ENCODE measurements around the gene APOB.

Gene APOB

GRCh38 chr2:20983844-20984243, 60.0 kb downstream of the APOB start:
- no peak for DNase-seq (ENCODE audit: low read depth in 2 of 2, low spot score in 1 of 2)

GRCh38 chr2:20982861-20983260, 61.0 kb downstream of the APOB start:
- no peak for DNase-seq (ENCODE audit: low read depth in 2 of 2, low spot score in 1 of 2)

GRCh38 chr2:20977520-20978180, 66.2 kb downstream of the APOB start:
- no peak for DNase-seq (ENCODE audit: low read depth in 2 of 2, low spot score in 1 of 2)

GRCh38 chr2:20976527-20976926, 67.3 kb downstream of the APOB start:
- no peak for DNase-seq (ENCODE audit: low read depth in 2 of 2, low spot score in 1 of 2)

- DNase-seq (ENCODE audit: low read depth in 2 of 2, low spot score in 1 of 2): no peak
These were observed 70.9 kb downstream of the APOB start for GRCh38 chr2:20972792-20973565.

GRCh38 chr2:20972110-20972509, 71.8 kb downstream of the APOB start:
- DNase-seq (ENCODE audit: low read depth in 2 of 2, low spot score in 1 of 2): no peak

GRCh38 chr2:20970068-20970467, 73.8 kb downstream of the APOB start:
- no peak for DNase-seq (ENCODE audit: low read depth in 2 of 2, low spot score in 1 of 2)

- no peak for DNase-seq (ENCODE audit: low read depth in 2 of 2, low spot score in 1 of 2)
These were observed 77.7 kb downstream of the APOB start for GRCh38 chr2:20966061-20966595.

GRCh38 chr2:20965221-20965620, 78.7 kb downstream of the APOB start:
- no peak for DNase-seq (ENCODE audit: low read depth in 2 of 2, low spot score in 1 of 2)

GRCh38 chr2:20963867-20964266, 80.0 kb downstream of the APOB start:
- DNase-seq (ENCODE audit: low read depth in 2 of 2, low spot score in 1 of 2): no peak

GRCh38 chr2:20962939-20963557, 80.8 kb downstream of the APOB start:
- DNase-seq (ENCODE audit: low read depth in 2 of 2, low spot score in 1 of 2): peak; percentile 46 to 48

- no peak for DNase-seq (ENCODE audit: low read depth in 2 of 2, low spot score in 1 of 2)
These were observed 82.0 kb downstream of the APOB start for GRCh38 chr2:20961858-20962257.

GRCh38 chr2:20960003-20960402, 83.9 kb downstream of the APOB start:
- DNase-seq (ENCODE audit: low read depth in 2 of 2, low spot score in 1 of 2): no peak

- no peak for DNase-seq (ENCODE audit: low read depth in 2 of 2, low spot score in 1 of 2)
These were observed 84.6 kb downstream of the APOB start for GRCh38 chr2:20959252-20959651.

GRCh38 chr2:20957788-20958525, 85.9 kb downstream of the APOB start:
- DNase-seq (ENCODE audit: low read depth in 2 of 2, low spot score in 1 of 2): no peak

- DNase-seq (ENCODE audit: low read depth in 2 of 2, low spot score in 1 of 2): no peak
These were observed 88.4 kb downstream of the APOB start for GRCh38 chr2:20955277-20956026.

GRCh38 chr2:20953146-20953824, 90.6 kb downstream of the APOB start:
- no peak for DNase-seq (ENCODE audit: low read depth in 2 of 2, low spot score in 1 of 2)

Measured in stimulated activated CD8-positive, alpha-beta memory T cell treated with anti-CD3 and anti-CD28 coated beads, Interleukin-4, amount 100 ng/mL, for 1 hour (primary cell).